HG03135 (cell line): ENCODE data around the gene SLC66A1.

Source experiments
- ATAC-seq: cut with Tn5 transposase; IDR thresholded peaks from one replicate; pipeline ENCODE4 v1.9.1; 2021; ENCODE audit warnings: mild to moderate bottlenecking, moderate library complexity; ENCODE audit not compliant: unreplicated experiment

Gene SLC66A1

GRCh38 chr1:19360432-19360831 is 48.3 kb downstream of the SLC66A1 start:
- no peak for ATAC-seq

DNA sequence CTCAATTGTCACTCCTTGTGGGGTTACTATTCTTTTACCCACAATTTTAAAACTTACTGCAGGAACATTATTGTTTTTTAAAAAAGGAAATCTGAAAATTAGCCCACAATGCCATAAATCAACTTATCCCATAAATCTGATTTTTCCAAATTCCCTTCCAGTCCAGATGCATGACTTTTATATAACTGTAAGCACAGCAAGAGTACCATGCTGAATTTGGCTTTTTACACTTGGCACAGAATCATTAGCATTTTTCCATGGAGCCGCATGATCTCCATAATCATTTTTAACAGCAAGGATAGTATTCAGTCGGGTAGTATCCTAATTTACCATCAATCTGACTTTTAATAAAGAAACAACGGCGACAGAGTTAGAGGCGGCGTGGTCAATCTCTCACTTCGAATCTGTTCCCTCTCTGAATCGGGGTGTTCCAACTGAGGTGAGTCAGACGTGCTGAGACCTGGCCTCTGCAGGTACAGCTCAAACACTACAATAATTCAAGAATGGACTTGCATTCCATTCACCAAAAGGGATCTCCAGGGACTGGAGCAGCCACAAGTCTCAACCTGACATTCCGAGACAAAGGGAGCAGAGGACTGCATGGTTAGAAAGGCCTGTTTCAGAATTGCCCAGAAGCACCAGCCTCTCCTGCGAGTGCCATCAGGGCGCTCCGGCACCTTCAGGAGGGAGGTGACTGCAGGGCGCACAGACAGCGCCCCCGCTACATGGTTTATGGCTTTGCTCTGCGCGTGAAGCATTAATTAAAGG is 48.9 kb downstream of the SLC66A1 start:
- ATAC-seq = no peak

- ATAC-seq = no peak
Measured at GRCh38 chr1:19361611-19362147, 49.6 kb downstream of the SLC66A1 start.

DNA sequence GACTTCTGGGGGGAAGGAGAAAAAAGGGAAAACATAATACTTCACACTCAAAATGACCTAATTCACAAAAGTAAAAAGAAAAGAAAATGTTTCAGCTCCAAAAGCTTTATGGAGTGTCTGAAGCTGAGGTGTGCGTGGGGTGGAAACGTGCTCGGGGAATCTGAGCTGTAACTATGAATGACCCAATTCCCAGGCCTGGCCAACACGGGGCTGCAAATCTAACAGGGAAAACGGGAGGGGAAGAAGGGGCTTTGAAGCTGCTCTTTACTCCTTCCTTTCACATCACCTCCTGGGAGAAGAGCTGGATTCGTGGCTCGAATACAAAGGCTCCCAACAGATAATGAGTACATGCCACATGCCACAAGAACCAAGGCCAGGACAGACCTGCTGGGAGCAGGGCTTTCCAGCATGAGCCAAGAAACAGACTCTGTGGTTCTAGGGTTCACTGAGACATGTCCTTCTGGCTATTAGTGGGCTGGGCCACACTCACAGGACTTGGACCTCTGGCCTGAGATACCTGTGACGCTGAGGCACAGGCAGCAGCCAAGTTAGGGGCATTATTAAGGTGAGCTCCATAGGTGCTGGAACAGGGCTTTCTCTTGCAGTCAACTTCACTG is 51.5 kb downstream of the SLC66A1 start:
- ATAC-seq = no peak

DNA sequence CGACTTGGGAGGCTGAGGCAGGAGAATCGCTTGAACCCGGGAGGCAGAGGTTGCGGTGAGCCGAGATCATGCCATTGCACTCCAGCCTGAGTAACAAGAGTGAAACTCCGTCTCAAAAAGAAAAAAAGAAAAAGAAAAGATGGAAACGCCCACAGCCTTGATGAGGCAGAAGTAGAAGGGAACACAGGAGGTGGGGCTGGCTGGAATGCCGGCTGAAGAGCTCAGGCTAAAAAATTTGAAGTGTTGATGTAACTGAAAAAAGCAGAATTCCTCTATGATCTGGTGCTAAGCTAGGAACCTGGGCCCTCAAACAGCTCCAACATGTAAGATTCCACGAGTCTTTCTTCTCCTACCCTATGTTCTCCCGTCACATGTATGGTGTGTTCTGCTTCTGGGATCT is 53.6 kb downstream of the SLC66A1 start:
- no peak for ATAC-seq

GRCh38 chr1:19366599-19367536 is 54.7 kb downstream of the SLC66A1 start:
- ATAC-seq = no peak

GRCh38 chr1:19367584-19368041 is 55.5 kb downstream of the SLC66A1 start:
- no peak for ATAC-seq

- ATAC-seq = no peak
Measured at GRCh38 chr1:19368050-19368449, 55.9 kb downstream of the SLC66A1 start.

DNA sequence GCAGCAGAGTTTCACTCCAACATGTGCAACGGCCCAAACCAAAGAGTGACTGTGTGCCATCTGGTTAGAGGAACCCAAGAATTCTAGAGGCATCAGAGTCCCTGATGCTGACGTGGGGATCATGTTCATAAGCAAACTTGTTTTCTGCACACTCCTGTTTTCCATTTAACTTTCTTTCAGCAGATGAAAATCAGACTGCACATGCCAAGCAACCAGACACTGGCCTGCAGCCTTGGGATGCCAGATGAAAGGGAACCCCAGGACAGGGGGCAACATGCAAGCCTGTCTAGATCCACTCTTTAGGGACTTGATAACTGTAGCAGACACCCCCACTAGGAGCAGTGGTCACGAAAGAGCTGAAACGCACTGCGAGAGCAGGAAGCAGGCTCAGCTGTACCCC is 56.8 kb downstream of the SLC66A1 start:
- no peak for ATAC-seq

GRCh38 chr1:19369396-19370090 is 57.4 kb downstream of the SLC66A1 start:
- ATAC-seq = no peak

- no peak for ATAC-seq
Measured at GRCh38 chr1:19370453-19371170, 58.5 kb downstream of the SLC66A1 start.

GRCh38 chr1:19371226-19372135 is 59.4 kb downstream of the SLC66A1 start:
- ATAC-seq = no peak

- no peak for ATAC-seq
Measured at GRCh38 chr1:19372136-19372514, 60.0 kb downstream of the SLC66A1 start.

DNA sequence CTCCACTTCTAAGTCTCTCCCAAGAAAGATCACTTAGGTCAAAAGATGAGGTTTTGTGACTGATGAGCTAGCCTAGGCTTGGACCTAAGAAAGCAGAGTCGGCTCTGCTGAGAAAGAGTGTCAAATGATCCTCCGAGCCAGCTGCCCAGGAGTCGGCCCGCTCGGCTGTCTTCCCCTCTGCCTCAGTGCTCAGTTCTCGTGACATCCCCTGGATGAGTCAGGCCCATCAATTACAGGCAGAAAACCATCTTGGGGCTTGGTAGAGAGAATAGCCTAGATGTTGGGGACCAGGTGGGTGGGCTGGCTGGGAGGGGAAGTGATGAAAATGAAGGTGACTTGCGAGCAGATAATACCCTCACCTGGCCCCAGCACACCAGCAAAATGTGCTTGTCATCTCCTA is 60.5 kb downstream of the SLC66A1 start:
- no peak for ATAC-seq

DNA sequence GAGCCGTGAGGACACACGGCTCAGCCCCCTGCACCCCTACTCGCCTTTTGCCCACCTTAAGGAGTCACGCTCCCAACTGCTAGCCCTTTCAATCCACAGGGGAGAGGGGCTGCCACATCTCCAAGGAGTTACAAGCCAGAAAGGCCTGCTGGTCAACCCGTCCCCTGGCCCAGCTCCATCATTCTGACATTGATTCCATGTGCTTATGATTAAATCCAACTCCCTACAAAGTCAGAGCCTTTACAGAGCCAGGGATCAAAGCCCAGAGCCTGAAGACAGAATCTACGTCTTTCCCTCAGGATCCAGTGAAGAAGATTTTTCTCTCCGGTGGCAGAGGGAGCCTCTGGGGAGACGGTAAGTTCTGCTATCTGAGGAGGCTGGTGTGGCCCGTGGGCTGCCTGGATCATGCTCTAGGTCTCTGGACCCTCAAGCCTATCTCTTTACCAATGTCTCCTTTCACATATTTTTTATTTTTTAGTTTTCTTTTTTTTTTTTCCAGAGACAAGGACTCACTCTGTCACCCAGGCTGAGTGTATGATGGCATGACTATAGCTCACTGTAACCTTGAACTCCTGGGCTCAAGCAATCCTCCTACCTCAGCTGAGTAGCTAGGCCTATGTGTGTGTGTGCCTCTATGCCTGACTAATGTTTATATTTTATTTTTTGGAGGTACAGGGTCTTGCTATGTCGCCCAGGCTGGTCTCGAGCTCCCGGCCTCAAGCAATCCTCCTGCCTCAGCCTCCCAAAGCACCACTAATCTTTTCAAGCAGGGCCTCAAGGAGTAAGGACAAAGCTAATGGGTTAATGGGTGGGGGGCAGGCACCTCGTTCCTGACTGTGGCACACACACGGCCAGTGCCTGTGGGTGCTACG is 61.3 kb downstream of the SLC66A1 start:
- no peak for ATAC-seq

DNA sequence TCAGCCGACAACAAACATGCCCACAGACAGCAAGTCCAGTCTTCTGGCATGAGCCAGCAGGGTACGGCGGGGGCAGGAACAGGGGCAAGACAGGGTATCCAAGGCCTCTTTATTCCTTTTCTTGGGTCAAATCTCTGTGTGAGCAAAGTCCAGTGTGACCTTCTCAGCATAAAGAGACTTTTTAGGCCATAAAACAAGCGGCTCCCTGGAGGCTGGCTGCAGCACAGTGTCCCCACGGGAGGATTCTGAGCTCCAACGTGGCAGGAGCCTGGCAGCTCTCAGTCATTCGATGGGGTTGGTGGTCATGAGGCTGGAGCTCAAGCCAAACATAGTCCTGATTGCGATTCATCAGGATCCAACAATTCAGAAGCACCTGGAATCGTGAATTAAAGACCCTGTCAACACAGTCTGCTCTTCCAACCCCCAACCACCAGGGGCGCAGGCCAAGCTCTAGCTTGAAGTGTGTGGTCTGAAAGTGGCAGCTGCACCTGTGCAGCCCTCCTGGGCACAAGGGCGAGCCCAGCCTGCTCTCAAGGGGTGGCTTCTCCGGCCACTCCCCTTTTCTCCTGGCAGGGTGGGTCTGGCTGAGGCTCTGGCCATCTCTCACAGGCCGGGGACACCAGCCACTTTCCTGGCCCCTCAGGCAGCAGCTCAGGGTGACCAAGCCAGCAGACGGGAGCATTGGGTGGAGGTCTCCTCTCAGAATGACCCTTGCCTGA is 62.1 kb downstream of the SLC66A1 start:
- no peak for ATAC-seq

GRCh38 chr1:19374926-19375325 is 62.8 kb downstream of the SLC66A1 start:
- no peak for ATAC-seq
